RKO (cell line): ENCODE results near the gene DNM3.

Experiments used
- DNase-seq: peaks from one replicate; pipeline ENCODE4 v3.0.0-alpha.2; 2016; ENCODE audit warnings: low spot score

Gene DNM3

DNA sequence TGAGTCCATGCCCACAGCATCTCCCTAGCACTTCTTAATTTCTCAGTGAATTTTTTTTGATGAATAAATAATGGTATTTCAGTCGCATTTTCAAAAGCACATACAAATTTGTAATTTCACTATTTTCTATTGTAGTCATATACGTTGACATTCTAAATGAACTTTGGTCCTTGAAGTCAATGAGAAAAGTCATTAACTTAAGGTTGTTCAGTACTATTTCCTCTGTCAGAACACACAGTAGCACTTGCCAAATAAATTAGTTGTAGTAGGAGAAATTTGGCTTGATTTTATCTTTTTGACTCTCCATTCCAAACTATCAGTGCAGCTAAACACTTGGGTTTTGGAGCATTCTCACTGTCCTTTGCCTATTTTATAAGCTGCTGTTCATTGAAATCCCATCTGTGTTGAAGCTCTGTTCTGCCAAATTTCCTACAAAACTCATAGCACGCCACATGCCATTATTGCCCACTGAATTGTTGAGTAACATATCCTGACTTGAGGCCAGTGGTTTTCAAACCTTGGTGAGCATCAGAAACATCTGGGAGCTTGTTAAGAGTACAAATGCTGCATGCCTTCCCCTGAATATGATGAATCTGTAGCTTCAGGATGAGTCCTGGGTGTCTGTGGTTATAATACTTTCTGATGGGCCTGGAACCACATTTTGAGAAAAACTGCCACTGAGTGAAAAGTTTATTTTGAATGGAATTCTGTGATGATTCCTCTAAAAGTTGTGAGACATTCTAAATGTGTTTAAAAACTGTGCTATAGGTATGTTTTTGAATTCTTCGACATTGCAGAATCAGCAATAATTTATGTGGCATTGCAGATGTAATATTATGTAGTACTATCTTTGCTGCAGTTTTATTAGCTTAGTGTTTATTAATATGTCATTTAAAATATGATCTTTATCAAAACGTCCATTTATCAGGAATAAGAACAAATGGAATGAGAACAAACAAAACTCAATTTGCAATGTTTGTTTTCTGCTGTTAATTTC lies 78.9 kb downstream of the DNM3 start:
- DNase-seq, result no peak

DNA sequence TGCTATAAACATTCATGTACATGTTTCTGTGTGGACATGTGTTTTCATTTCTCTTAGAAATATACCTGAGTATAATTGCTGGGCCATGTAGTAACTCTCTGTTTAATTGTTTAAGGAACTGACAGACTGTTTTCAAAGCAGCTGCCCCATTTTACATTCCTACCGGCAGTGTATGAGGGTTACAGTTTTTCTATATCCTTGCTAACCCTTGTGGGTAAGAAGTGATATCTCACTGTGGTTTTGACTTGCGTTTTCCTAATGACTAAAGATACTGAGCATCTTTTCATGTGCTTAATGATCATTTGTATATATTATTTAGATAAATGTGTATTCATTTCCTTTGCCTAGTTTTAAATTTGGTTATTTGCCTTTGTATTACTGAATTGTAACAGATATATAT lies 81.7 kb downstream of the DNM3 start:
- no peak for DNase-seq

DNA sequence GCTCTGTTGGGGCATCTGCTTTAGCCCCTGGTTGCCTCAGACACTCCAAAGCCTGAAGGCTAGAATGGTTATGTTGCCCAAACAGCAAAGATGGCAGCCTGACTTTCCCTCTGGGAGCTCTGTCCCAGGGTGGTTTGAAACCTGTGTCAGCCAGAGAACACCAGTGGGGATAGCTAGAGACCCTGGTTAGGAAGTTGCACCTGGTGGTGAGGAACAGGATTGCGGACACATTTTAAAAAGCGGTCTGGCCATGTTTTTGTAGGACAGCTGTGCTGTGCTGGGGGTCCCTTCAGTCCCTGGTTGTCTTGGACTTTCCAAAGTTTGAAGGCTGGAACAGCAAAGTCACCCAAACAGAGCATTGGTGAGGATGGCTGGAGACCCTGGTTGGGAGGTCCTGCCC lies 87.8 kb downstream of the DNM3 start:
- no peak for DNase-seq

DNA sequence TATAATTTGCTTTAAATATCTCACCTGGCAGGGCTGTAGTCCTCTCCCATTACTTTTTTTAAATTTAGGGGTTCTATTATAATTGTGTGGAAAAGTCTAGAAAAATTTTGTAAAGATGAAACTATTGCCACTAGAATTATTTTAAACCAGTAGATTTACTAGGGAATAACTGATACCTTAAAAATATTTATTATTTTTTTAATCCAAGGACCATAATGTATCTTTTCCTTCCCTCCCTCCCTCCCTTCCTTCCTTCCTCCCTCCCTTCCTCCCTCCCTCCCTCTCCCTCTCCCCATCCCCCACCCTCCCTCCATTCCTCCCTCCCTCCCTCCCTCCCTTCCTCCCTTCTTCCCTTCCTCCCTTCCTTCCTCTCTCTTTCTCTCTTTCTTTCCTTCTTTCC lies 90.5 kb downstream of the DNM3 start:
- no peak for DNase-seq

DNA sequence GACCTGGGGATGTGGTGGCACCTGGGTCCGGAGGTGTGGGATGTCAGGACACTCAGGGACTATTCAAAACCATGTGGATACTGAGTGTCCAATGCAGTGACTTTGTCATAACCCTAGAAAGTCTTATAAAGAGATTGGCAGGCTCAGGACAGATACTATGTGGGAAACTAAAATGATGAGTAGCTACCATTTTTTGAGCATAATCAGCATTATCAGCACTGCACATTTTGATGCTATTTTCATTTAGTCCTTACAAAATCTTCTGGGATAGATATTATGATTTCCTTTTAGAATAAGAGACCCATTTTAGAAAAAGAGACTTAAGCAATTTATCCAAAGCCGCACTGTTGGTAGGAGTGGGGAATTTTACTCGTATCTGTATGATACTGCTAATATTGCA lies 93.4 kb downstream of the DNM3 start:
- no peak for DNase-seq

DNA sequence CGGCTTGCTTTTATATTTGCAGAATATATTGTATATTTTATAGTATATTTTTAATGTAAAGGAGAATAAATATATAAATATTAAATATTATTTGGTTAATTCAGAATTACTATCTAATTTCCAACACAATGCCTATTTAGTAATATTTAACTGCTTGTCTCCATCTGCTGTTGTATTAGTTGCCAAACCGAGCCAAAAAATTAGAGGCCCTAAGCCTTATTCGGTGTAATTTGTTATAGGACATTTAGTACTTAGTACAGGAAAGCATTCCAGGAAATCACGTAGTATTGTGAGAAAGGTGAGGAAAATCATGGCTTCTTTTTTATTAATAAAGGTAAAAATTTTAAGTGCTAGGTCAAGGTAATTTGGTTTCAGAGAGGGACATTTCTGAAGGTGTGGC lies 93.8 kb downstream of the DNM3 start:
- no peak for DNase-seq

DNA sequence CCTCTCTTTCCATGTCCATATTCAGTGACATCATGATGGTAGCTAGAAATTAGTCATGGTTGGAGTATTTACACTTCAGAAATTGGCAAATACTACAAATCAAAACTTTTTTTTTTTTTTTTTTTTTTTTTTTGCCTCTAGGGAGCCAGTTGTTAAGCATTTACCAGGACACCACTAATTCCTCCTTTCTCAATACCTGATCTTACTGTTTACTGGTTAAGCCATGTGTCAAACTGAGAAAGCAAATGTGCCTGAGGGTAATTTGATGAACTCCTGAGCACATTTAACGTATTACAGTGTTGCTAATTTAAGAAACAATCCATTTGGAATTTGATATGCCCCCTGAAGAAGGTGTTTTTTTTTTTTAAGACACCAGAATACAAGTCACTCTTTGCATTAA lies 94.4 kb downstream of the DNM3 start:
- no peak for DNase-seq

DNA sequence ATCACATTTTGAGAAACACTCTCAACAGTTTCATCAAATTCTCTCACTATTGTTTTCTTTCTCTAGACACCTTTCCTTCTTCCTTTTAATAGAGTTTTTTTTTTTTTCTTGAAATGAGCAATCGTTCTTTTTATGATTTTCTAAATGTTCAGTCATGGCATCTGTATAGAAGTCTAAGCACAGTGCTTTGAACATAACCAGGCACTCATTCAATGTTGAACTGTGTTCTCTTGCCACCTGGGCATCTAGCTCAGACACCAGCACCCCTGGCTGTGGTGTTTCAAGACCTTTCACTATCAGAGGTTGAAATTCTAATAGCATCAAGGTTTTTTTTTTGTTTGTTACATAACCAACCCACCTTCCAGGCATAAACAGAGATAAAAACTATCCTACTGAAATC lies 96.6 kb downstream of the DNM3 start:
- no peak for DNase-seq

DNA sequence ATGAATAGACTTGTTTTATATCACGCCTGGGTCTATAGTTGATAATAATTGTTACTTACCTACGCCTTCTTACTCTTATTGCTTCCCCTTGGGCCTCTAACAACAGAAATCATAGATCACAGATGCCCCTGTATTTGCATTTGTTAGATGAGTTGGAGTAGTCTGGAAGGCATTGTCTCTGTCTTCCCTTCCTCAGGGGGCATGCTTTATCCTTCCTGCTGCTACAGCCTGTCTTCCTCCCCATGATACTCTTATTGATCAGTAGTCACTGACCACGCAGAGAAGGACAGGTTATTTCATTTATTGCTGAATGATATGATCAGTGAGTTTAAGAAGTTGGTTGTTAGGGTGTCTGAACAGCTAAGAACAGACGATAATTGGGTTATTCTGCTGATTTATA lies 98.4 kb downstream of the DNM3 start:
- DNase-seq, result no peak

DNA sequence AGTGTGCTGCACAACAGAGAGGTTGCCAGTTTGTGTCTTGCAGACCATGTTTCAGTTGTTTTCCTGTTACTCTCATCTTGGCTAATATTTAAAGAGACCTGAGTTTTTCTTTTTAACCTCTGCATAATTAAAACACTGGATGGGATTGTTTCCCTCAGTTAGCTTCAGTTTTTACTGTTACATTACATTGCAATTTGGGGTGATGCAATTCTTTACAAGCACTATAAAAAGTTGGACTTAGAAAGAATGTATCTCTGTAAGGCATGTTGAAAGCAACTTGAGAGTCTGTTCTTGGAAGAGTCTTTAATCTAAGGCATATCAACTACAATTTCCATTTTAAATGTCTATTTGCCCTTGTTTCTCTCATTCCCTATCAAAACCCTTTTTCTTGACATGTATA lies 99.1 kb downstream of the DNM3 start:
- no peak for DNase-seq

DNA sequence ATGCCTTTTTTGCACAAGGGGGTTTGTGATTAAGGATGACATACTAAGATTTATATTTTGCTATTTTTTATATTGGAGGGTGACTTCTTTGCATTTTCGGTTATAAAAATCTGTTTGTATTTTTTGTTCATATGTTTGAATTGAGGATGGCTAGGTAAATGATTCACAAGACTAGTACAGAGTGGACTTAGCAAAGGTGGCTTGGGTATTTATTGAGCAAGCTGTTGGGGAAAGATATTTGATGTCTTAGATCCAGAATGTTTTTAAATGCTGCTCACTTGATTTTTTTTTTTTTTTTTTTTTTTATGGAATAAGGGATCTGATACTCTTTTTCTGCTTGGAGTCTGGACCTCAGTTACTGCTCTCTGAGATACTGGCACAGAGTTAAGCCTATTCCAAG lies 100.6 kb downstream of the DNM3 start:
- no peak for DNase-seq

DNA sequence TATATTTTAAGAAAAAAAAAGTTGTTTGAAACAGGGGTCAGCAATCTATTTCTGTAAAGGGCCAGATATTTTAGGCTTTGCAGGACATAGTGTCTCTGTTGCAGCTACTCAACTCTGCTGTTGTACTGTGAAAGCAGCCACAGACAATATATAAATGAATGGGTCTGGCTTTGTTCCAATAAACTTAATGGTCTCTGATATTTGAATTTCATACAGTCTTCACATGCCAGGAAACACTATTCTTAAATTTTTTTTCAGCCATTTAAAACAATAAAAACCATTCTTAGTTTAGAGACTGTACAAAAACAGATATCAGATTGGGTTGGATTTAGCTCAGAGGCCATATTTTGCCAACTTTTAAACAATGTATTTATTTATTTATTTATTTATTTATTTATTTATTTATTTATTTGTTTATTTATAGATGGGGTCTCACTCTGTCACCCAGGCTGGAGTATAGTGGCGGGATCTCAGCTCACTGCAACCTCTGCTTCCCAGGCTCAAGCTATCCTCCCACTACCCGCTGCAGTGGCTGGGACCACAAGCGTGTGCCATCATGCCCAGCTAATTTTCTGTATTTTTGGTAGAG lies 102.8 kb downstream of the DNM3 start:
- no peak for DNase-seq

DNA sequence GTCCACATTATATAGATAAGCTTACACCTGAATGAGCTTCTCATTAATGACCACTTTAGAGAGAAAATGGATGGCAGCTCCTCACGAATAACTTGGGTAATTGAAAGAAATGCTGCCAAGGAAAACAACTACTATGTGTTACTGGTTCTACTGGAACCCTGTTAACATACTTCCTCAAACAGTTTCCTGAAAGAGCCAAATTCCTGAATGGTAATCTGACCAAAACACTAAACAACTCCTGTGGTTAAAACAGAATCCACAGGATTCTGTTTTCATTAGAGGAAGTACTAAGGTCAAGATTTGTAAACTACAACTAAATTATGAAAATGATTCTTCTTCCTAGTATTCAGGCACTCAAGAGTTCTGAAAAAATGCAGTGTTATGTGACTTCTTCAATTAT lies 107.2 kb downstream of the DNM3 start:
- no peak for DNase-seq

DNA sequence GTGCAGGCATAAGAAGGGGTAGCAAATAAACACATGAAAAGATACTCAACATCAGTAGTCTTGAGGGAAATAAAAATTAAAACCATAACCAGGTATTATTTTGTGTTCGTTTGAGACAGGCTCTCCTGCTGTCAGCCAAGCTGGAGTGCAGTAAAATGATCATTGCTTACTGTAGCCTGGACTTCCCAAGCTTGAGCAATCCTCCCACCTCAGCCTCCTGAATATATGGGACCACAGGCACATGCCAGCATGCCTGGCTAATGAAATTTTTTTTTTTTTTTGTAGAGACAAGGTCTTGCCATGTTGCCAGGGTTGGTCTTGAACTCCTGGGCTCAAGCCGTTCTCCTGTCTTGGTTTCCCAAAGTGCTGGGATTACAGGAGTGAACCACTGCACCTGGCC lies 108.0 kb downstream of the DNM3 start:
- no peak for DNase-seq

DNA sequence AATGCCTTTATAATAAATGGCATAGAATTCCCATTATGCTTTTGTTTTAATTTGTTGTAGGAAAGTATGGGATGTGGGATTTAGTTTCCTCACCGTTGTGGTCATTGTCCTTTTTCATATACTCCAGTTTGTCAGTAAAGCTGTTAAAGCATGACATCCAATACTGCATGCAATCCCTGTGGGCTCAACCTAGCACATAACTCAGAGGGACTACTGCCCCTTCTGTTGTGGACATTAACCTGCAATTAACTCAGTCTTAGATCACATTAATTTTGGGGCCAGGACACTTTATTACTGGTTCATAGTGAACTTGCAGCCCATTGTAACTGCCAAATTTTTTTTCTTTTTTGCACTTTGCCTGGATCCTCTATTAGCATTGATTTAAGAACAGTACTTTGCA lies 112.5 kb downstream of the DNM3 start:
- no peak for DNase-seq

DNA sequence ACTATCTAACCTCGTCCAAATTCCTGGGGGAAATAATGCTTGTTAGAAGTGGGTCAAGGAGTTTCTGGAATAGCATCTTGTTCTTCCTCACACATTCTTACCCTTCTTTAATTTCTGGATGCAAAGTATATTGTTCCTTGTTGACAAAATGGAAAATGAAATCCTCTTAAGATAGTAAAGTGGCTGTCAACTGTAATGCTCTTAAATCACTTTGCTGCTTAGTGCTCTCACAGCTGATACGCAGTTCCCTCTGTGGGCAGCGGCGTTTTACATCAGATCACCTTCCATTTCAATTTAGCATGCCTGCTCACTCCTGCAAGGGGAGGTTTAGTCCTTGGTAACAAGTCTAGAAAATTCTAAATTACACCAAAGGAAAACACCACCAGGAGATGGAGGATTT lies 113.1 kb downstream of the DNM3 start:
- no peak for DNase-seq

DNA sequence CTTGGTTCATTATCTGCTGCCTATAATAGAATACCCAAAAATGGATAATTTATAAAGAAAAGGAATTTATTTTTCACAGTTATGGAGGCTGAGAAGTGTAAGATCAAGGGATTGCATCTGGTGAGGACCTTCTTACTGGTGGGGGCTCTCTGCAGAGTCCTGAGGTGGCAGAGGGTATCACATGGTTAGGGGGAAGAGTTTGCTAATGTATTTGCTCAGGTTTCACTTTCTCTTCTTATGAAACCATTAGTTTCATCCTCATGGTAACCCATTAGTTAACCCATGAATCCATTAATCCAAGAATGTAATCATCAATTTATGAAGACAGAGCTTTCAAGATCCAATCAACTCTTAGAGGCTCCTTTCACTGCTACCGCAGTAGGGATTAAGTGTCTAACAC lies 120.6 kb downstream of the DNM3 start:
- no peak for DNase-seq

DNA sequence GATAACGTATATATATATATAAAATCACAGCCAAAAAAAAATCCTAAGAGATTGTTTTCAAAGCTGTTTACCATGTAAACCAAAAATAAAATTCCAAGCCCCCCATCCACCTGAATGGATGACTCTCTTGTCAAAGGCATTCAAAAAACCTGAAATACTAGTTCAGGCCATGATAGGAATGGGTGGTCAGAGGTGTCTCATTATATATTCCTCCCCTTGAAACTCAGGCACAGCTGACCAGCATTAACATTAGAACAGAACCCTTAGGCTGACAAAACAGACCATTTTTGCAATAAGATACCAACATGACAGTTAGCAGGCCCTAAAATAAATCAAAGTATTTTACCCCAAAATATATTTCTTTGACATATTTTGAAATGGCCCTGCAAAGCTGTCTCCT lies 122.5 kb downstream of the DNM3 start:
- DNase-seq, result no peak

DNA sequence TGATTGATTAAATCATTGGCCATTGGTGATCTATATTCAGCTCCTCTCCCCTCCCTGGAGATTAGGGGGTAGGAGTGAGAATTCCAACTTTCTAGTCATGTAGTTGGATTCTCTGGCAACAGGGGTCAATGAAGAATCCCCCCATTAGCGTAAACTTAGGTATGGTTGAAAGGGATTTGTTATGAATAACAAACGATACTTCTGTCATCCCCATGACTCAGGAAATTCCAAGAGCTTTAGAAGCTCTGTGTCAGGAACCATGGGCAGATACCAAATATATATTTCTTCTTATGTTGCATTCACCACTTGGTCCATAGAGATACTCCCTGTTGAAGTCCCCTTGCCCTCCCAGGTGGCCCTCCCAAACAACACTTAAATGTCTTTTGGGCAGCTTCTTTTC lies 124.5 kb downstream of the DNM3 start:
- peak; percentile 7 for DNase-seq

DNA sequence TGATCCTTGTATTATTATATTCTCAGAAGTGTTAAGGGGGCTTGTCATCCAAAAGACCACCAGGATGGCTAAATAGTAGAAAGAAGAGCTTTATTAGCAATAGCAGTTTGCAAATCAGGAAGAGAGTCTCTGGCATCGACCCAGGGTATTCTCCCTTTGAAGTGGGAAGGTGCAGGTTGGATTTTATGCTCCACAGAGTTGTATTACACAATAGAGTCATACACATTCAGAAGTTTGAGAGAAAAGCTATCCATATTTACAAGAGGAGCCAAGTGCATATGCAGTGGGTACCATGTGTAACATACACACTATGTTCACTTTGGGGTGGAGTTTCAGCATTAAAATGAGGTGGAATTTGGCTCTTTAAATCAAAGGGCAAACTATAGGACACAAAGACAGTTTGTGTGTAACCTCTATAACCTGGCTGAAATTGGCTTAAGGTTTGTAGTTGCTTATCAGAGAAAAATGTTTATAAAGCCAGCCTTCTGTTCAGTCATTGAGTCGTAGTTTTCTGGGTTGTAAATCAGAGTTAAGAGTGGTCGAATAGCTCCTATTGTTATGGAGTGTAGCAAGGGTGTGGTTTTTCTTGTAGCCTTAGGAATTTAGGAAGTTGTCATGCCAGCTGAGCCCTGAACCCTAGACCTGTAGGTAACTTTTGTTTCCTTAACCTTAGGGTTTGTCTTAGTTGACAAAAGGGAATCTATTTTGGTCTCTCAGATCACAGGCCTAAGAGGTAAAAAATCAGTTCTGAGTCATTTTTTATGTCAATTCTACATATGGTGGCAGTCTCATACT lies 125.3 kb downstream of the DNM3 start:
- no peak for DNase-seq

DNA sequence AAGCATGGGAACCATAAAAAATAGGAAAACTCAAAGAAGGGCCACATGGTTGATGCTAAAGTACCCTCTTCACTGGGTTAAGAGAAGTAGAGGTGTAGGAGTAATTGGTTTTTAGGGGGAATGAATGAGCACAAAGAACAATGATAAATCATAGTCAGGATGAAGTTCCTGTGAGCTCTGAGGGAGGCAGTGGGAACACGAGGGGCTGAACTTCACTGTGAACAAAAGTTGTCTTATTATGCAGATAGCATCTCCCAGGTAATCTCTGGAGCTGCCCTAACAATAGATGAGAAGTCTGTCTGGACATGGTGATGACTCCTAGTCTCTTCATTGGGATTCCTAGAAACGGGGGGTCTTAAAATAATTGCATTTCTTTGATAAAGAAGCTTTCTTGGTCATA lies 127.9 kb downstream of the DNM3 start:
- DNase-seq, result no peak

DNA sequence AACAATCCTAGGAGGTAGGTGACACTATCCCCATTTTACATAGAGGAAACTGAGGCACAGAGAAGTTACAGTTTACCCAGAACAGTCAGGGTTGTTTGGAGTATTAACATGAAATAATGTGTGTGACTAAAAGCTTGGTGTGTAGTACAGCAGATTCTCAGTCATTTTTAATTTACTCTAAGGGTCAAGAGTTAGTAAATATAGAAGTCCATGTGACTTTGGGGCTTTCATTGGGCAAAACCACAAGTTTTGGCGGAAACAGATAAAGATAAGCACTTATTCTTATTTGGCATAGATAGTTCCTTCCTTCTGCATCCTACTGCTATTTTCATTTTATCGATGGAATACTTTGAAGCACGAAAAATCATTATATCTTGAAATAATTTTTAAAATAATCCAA lies 128.5 kb downstream of the DNM3 start:
- DNase-seq, result no peak

DNA sequence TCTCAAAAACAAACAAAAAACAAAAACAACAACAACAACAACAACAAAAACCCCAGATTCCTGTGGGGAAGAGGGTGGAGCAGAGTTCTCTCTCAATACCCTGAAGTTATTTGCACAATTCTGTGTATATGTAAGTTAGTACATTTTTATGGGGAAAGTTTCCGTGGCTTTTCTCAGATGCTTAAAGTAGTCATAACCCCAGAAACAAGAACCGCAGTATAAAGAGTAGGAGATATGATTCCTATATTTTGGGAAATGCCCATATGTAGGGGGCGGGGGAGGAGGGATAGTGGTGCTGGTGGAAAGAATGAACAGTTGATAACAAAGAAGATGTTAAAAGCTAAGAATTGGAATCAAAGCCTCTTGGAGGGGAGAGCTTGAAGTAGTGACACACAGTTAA lies 131.5 kb downstream of the DNM3 start:
- no peak for DNase-seq
